Sigmoid colon (tissue), 7 donors: ENCODE measurements around the gene RYR3. TPM values are rescaled to one million over a fixed set of nuclear protein-coding genes. Genes with fewer than 3 reads are reported as not detected.

Experiments used
- DNase-seq: peaks from one replicate; pipeline ENCODE4 v3.0.0-alpha.2; 2019
- H3K27ac ChIP-seq, 4 donors: fragments of 200-600 bp; sonication (generic); one replicate each; pipeline ENCODE4 v1.5.1; 2016 to 2019; ENCODE audit warnings: mild to moderate bottlenecking in 1 of 4
- H3K27me3 ChIP-seq, 3 donors: fragments of 200-600 bp; sonication (generic); one replicate each; pipeline ENCODE4 v1.5.1; 2019; ENCODE audit warnings: mild to moderate bottlenecking in 1 of 3
- H3K36me3 ChIP-seq, 4 donors: fragments of 200-600 bp; sonication (generic); one replicate each; pipeline ENCODE4 v1.5.1; 2016 to 2019
- H3K4me1 ChIP-seq, 4 donors: fragments of 200-600 bp; sonication (generic); one replicate each; pipeline ENCODE4 v1.5.1; 2017 to 2019
- H3K4me3 ChIP-seq, 4 donors: fragments of 200-600 bp; sonication (generic); one replicate each; pipeline ENCODE4 v1.5.1; 2017 to 2019; ENCODE audit warnings: mild to moderate bottlenecking in 2 of 4, moderate library complexity in 1 of 4
- H3K9me3 ChIP-seq, 4 donors: fragments of 200-600 bp in 3 of 4; sonication (generic) in 3 of 4; one replicate each; pipeline versions ENCODE4 v1.5.1 to v1.6.1; 2013 to 2019
- EP300 ChIP-seq, 4 donors: sonication (generic); formaldehyde crosslinking; IDR thresholded peaks; one replicate each; pipeline ENCODE4 v1.6.1; 2017; ENCODE audit warnings: antibody characterized with exemption in 4 of 4
- POLR2A ChIP-seq, 2 donors: fragments of 450-650 bp; IDR thresholded peaks; one replicate each; pipeline ENCODE4 v1.6.1; 2016; ENCODE audit warnings: antibody characterized with exemption in 2 of 2, mild to moderate bottlenecking in 2 of 2, moderate library complexity in 2 of 2
- POLR2AphosphoS5 ChIP-seq, 4 donors: sonication (generic); formaldehyde crosslinking; IDR thresholded peaks; one replicate each; pipeline ENCODE4 v1.6.1; 2017; ENCODE audit warnings: antibody characterized with exemption in 4 of 4
- WGBS, 2 donors: extraction: QIAGEN DNeasy Blood & Tissue Kit; methylation state at CpG; one replicate each; pipeline ENCODE4 v1.1.7; 2013; 5-methylcytosine and 5-hydroxymethylcytosine counted together
- intact Hi-C: fragments of 100-400 bp; cut with DNase I; formaldehyde crosslinking; loops from one replicate; pipeline ENCODE4 v1.15.1; 2023
- polyA plus RNA-seq, 3 donors: library from polyadenylated mRNA; stranded (reverse); fragments of 200-250 nt; gene quantifications; one replicate each; pipeline ENCODE4 v1.2.3, GENCODE V29; 2013
- total RNA-seq, 4 donors: library from RNA; depleted of rRNA; stranded (reverse); fragments of >200 nt; gene quantifications; one replicate each; pipeline ENCODE4 v1.1.0, GENCODE V29; 2016
- TF ChIP-seq, protein P1 (sequence below), 4 experiments: fragments of 450-650 bp in 3 of 4; fragments of 200-600 bp in 1 of 4; IDR thresholded peaks; one replicate each; pipeline ENCODE4 v1.5.1; 2016 to 2019; ENCODE audit warnings: antibody characterized with exemption in 4 of 4, mild to moderate bottlenecking in 3 of 4, moderate library complexity in 2 of 4
- donor health status: healthy with polysubstance abuse.
- donor health status: Bipolar disorder and iron deficiency.
- donor health status: healthy.

RYR3 gene
- total and polyA plus RNA-seq, 7 donors: 0.38 to 29.1 (median 10.5) TPM; not detected in 1

DNA sequence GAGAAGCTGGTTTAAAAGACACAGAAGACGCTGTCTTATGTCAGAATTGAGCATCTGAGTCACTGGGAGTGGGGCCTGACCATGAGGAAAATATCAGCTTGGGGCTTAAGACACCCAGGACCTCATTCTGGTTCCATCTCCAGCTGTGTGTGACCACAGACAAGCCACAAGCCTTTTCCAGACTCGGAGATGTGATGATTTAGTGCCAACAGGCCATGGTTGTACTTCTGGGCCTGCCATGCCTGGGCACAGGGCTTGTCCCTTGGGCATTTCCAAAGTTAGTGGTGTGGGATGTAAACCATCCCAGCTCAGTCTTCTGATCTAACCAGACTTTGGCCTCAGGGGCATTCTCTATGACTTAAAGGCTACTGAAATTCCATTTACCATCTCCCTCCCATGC, 269.8 kb downstream of the RYR3 start:
- Histone ChIP-seq H3K4me1 (no peaks in the 10 kb centered on the region), H3K27ac (no peak overlapping the region), H3K27me3 (no peaks in the 10 kb centered on the region), H3K36me3 (peaks cover 0 to 15% (median 0%) of the 10 kb centered on the region in 4 donors), H3K4me3 (no peak overlapping the region), H3K9me3 (no peaks in the 10 kb centered on the region)
- intact Hi-C loops: no loop called here
- 68 to 77% methylated on average over 2 of the region's 2 CpGs for WGBS, 2 donors
- DNase-seq: no peak
- TF ChIP-seq EP300 (IDR thresholded peaks at IDR 0.05) (no peak), POLR2A (IDR thresholded peaks at IDR 0.05) (no peak), POLR2AphosphoS5 (IDR thresholded peaks at IDR 0.05) (no peak)
- TF ChIP-seq, protein P1, sequence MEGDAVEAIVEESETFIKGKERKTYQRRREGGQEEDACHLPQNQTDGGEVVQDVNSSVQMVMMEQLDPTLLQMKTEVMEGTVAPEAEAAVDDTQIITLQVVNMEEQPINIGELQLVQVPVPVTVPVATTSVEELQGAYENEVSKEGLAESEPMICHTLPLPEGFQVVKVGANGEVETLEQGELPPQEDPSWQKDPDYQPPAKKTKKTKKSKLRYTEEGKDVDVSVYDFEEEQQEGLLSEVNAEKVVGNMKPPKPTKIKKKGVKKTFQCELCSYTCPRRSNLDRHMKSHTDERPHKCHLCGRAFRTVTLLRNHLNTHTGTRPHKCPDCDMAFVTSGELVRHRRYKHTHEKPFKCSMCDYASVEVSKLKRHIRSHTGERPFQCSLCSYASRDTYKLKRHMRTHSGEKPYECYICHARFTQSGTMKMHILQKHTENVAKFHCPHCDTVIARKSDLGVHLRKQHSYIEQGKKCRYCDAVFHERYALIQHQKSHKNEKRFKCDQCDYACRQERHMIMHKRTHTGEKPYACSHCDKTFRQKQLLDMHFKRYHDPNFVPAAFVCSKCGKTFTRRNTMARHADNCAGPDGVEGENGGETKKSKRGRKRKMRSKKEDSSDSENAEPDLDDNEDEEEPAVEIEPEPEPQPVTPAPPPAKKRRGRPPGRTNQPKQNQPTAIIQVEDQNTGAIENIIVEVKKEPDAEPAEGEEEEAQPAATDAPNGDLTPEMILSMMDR (IDR thresholded peaks at IDR 0.05): no peak

- WGBS, 2 donors: 35 to 55% methylated on average over 3 of the region's 3 CpGs
- Histone ChIP-seq H3K9me3 (no peaks in the 10 kb centered on the region), H3K4me1 (no peaks in the 10 kb centered on the region), H3K4me3 (no peak overlapping the region), H3K27ac (no peak overlapping the region), H3K36me3 (peaks cover 0 to 18% (median 0%) of the 10 kb centered on the region in 4 donors), H3K27me3 (no peaks in the 10 kb centered on the region)
- intact Hi-C loops: no loop called here
- DNase-seq: no peak
- TF ChIP-seq, protein P1 (IDR thresholded peaks at IDR 0.05): no peak
- TF ChIP-seq POLR2A (IDR thresholded peaks at IDR 0.05) (no peak), POLR2AphosphoS5 (IDR thresholded peaks at IDR 0.05) (no peak), EP300 (IDR thresholded peaks at IDR 0.05) (no peak)
These were observed 270.3 kb downstream of the RYR3 start for GRCh38 chr15:33581032-33581431.

- H3K36me3 ChIP-seq: peaks cover 0 to 25% (median 0%) of the 10 kb centered on the region in 4 donors
- TF ChIP-seq EP300 (IDR thresholded peaks at IDR 0.05): no peak
- no peak for TF ChIP-seq POLR2A (IDR thresholded peaks at IDR 0.05)
- TF ChIP-seq POLR2AphosphoS5 (IDR thresholded peaks at IDR 0.05): no peak
- TF ChIP-seq, protein P1 (IDR thresholded peaks at IDR 0.05): no peak
- no peak for DNase-seq
- H3K9me3 ChIP-seq: no peaks in the 10 kb centered on the region
- H3K4me3 ChIP-seq: no peak overlapping the region
- H3K4me1 ChIP-seq: no peaks in the 10 kb centered on the region
- 48 to 63% methylated on average over 8 of the region's 8 CpGs for WGBS, 2 donors
- no peak overlapping the region for H3K27ac ChIP-seq
- H3K27me3 ChIP-seq: no peaks in the 10 kb centered on the region
- intact Hi-C loops: no loop called here
These were observed 274.0 kb downstream of the RYR3 start for GRCh38 chr15:33584797-33585196.

- Histone ChIP-seq H3K27me3 (no peaks in the 10 kb centered on the region), H3K4me3 (no peak overlapping the region), H3K4me1 (no peaks in the 10 kb centered on the region), H3K9me3 (no peaks in the 10 kb centered on the region), H3K27ac (no peak overlapping the region), H3K36me3 (peaks cover 0 to 17% (median 0%) of the 10 kb centered on the region in 4 donors)
- TF ChIP-seq, protein P1 (IDR thresholded peaks at IDR 0.05): no peak
- no peak for TF ChIP-seq EP300 (IDR thresholded peaks at IDR 0.05)
- no peak for TF ChIP-seq POLR2A (IDR thresholded peaks at IDR 0.05)
- no peak for TF ChIP-seq POLR2AphosphoS5 (IDR thresholded peaks at IDR 0.05)
- 83 to 84% methylated on average over 17 of the region's 17 CpGs for WGBS, 2 donors
- DNase-seq: no peak
- intact Hi-C loops: no loop called here
These were observed 276.3 kb downstream of the RYR3 start for GRCh38 chr15:33586786-33587697.
